NCI-H1436 (cell line): ENCODE data around the gene NPAS3.
A peak's percentile ranks its signal among the peaks of the same experiment; 100 is the strongest.

Source experiments
- DNase-seq: peaks from one replicate; lab custom pipeline; 2025; lab: John Stamatoyannopoulos, UW

Gene NPAS3

DNA sequence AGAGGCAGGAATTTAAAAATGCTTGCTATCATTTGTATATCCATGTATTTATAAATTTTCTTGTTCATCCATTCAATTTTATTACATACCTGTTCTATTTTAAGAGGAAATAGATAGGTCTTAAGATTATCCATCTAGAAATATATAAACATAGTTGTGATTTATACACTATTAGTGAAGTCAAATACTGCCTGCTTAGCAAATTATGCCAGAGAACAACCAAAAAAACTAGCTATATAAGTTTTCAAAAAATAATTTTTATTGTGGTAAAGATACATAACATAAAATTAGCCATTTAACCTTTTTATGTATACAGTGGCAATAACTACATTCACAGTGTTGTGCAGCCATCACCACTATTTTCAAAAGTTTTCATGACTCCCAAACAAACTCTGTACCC, 237.3 kb downstream of the NPAS3 start:
- no peak for DNase-seq

- peak; percentile 6 for DNase-seq
Measured at GRCh38 chr14:33184587-33184986, 245.9 kb downstream of the NPAS3 start.

- DNase-seq = no peak
Measured at GRCh38 chr14:33186656-33187055, 248.0 kb downstream of the NPAS3 start.

GRCh38 chr14:33188880-33189279, 250.2 kb downstream of the NPAS3 start:
- DNase-seq = no peak

GRCh38 chr14:33191855-33192254, 253.2 kb downstream of the NPAS3 start:
- no peak for DNase-seq

DNA sequence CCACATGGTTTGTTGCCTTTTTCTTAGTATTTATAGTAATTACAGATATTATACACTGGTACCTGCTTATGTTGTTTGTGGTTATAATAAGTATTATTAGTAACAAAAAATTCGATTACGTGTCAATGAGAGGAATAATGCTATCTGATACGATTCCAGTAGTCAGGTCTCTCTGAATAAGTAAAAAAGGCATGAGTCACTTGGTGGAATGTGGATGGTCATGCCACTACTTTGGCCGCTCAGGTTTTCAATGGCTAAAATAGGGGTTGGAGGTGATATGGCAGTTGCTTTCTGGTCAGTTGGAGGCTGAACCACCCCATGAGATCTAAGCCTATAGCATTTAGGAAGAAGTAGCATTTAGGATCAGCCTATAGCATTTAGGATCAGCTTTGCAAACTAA, 255.9 kb downstream of the NPAS3 start:
- DNase-seq = no peak

DNA sequence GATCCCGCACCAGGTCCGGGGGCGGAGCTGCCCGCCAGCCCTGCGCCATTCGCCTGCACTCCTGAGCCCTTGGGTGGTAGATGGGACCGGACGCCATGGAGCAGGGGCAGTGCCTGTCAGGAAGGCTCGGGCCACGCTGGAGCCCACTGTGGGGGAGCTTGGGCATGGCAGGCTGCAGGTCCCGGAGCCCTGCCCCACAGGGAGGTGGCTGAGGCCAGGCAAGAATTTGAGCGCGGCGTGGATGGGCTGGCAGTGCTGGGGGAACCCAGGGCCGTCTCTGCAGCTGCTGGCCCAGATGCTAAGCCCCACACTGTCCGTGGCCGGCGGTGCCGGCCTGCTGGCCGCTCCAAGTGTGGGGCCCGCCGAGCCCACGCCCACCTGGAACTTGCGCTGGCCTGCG, 260.0 kb downstream of the NPAS3 start:
- DNase-seq = no peak

- DNase-seq = no peak
Measured at GRCh38 chr14:33201116-33201515, 262.4 kb downstream of the NPAS3 start.

DNA sequence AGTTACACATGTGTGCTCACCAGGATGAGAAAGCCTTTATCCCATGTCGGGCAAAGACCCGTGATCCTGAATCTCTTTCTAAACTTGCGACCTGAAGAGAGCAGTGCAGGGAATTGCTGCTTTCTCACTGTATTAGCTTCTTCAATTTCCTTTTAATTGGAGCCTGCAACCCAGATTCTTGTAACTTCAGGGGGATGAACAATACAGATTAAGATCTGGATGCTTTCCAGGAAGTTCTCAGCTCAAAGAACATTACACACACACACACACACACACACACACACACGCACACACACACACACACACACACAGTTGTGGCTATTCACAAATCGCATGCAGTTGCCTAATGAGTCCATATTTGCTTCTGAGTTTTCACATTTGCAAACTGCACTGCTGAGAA, 268.3 kb downstream of the NPAS3 start:
- no peak for DNase-seq

GRCh38 chr14:33207467-33208017, 268.9 kb downstream of the NPAS3 start:
- DNase-seq = peak; percentile 22

GRCh38 chr14:33210311-33210710, 271.6 kb downstream of the NPAS3 start:
- no peak for DNase-seq

GRCh38 chr14:33218026-33218425, 279.3 kb downstream of the NPAS3 start:
- no peak for DNase-seq

- no peak for DNase-seq
Measured at GRCh38 chr14:33219957-33220356, 281.3 kb downstream of the NPAS3 start.

- DNase-seq = no peak
Measured at GRCh38 chr14:33229269-33229929, 290.7 kb downstream of the NPAS3 start.

- DNase-seq = no peak
Measured at GRCh38 chr14:33230021-33230420, 291.3 kb downstream of the NPAS3 start.

DNA sequence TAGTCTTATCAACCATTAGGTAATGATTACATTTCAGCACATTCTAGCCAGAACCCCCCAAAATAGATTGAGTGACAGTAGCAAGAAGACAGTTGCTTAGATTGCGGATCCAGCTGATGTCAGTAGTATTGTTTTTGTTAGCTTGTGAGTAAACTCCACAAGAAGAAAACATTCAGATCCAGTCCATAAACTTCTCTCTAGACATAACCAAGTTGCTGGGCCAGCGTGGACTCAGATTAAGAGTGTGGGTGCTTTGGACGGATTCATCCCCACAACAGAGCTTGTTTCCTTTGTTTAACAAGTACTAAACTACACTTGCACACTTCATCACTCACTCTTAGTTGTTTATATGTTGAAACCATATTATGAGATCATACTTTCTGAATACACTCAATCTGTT, 293.4 kb downstream of the NPAS3 start:
- no peak for DNase-seq

- no peak for DNase-seq
Measured at GRCh38 chr14:33237115-33237740, 298.5 kb downstream of the NPAS3 start.

- no peak for DNase-seq
Measured at GRCh38 chr14:33239465-33239864, 300.8 kb downstream of the NPAS3 start.

DNA sequence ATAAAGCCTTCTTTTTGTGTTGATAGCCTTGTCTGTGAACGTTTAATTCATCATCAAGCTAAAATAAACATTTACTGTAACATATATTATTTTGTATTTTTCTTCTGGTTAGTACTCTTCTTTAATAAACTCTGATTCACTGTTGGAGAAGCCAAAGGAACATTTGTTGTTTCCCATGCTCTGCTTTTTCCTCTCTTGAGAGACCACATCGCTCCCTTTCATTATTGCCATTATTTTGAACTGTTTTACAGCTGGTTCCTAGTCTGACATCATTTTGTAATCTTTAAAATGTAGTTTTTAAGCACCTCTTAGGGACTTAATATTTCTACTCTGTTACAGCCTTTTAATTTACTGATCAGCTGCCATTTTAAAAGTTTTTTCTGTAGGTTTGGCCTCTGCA, 301.8 kb downstream of the NPAS3 start:
- DNase-seq = no peak

DNA sequence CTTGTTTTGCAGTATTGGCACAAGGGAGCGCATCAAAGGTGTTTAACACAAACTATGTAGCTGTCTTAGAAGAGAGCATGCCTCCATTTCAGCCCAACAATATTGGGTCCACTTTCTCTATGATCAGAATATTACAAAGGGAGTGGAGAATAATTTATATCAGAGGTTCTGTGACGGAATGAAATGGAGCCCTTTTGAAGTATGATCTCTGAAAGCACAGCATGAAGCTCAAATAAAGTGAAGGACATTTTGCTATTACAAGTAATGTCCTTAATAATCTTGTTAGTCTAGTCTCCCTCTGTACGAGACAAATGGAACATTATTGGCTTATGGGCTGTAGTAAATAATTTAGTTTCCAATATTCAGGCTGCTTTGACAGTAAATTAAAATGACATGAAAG, 302.7 kb downstream of the NPAS3 start:
- DNase-seq = no peak

GRCh38 chr14:33249233-33249820, 310.6 kb downstream of the NPAS3 start:
- no peak for DNase-seq

DNA sequence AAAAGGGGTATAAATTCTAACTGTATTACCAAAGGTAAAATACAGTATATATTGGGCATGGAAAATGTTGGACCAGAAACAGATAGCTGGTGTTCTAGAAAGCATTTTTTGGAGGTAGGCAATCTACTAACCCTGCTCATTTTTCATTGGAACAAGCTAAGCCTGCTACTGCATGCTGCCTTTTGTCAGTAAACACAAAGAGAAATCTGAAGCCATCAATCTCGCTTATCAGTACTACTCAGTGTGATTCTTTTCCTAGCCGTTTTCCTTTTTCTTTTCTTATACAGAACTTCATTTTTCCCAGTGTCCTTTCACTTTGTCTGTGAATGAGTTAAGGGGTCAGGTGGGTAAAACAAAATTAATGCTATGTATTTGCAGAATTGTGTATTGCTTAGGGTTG, 312.3 kb downstream of the NPAS3 start:
- DNase-seq = no peak

GRCh38 chr14:33254342-33254741, 315.7 kb downstream of the NPAS3 start:
- DNase-seq = no peak
